Activated CD4-positive, CD25-positive, alpha-beta regulatory T cell treated with anti-CD3 and anti-CD28 coated beads, Interleukin-2, amount 50 U/mL, for 16 hours (primary cell): ENCODE results near the gene PTPRT.

ENCODE experiments used
- DNase-seq: peaks from one replicate; pipeline ENCODE4 v3.0.0-alpha.2; 2020; ENCODE audit warnings: low read depth, low spot score

PTPRT gene

DNA sequence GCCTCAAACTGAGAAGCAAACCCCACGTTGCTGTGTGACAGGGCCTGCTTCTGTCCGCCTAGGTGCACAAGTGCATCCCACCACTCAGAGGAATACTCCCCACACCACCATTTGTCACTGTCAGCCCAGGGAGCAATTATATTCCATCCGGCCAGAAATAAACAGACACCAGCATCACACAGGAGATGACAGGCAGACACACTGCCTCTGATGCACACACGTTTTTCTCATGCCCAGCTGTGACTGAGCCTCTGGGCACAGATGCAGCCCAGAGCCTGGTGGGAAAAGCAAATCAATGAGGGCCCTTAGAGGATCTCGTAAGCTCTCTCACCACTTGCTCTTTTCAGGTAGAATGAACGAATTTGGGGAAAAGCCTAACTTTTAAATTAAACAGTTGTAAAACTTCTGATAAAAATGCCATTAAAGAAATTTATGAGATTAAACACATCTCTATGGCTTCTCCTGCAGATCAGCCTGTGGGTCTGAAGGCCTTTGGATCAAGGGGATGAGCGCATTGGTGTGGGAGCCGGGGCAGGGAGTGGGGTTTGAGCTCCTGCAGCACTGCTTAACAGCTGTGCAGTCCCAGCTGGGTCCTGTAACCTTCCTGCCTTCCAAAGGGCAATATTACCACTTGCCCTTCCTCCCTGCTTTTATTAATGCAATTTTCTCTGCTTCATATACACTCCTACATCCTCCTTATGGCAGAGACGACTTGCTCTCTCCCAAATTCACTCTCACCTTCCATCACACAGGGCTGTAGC lies 624.3 kb downstream of the PTPRT start:
- DNase-seq, result no peak

DNA sequence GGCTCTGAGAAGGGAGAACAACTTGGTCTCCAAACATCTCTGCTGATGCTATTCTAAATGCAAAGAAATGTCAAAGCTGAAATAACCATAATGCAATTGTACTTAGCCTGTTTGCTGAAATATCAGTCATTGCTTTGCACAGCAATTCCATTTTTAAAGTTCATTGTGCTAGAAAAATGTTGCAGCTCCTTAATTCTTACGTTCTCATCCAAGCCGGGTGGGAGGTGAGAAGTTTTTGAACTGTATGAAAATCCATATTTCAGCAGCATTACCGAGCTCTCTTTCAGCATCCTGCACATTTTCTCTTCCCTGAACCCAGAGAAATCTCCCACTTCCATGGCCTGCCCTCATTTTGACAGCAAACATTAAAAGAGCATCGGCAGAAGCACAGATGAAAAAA lies 630.0 kb downstream of the PTPRT start:
- DNase-seq, result no peak

DNA sequence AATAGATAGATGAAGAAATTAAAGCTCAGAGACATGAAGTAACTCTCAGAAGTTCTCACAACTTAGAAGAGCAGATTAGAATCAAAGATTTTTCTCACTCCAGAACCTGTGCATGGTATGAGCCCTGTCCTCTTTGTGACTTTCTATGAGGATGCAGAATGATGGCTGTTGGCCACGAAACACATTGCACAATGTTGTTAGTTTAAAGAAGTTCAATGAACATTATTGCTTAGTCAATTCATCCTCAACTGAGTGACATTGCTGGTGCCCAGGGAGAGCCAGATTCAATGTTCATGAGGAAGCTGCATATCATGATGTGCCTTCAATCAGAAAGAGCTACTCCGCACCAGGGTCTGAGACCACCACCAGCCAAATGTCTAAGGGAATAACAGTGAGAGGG lies 633.1 kb downstream of the PTPRT start:
- no peak for DNase-seq

DNA sequence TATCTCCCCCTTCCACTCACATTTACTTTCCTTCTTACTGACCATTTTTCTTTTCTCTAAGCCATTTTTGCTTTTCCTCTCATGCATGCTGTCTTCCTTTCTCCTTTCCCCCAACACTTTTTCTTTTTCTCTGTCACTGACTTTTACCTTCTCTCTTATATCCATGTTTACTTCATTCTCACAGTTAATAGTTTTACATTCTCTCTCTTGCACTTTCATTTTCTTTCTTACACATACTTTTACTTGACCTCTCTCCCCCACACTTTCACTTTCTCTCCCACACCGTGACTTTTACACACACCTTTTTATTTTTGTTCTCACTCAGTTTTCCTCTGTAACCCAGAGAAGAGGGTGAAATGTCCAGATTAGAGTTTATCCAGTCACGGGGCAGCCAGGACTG lies 636.3 kb downstream of the PTPRT start:
- DNase-seq, result no peak

DNA sequence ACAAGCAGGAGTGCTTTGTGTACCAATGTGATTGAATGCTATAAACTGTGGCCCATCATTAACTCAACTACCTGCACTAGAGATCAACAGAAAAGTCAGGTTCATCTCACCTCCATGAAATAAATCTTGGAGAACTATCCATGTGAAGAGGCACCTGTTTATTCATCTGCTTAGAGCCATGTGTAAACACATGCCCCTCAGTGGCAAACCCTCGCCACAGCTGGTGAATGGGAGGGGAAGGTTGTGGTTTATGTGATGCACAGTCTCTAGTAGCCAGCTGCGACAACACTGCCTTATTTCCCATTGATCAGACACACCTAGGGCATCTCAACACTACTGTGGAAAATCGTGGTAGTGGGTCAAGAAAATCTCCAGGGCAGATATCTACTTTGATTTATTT lies 640.2 kb downstream of the PTPRT start:
- DNase-seq, result no peak

DNA sequence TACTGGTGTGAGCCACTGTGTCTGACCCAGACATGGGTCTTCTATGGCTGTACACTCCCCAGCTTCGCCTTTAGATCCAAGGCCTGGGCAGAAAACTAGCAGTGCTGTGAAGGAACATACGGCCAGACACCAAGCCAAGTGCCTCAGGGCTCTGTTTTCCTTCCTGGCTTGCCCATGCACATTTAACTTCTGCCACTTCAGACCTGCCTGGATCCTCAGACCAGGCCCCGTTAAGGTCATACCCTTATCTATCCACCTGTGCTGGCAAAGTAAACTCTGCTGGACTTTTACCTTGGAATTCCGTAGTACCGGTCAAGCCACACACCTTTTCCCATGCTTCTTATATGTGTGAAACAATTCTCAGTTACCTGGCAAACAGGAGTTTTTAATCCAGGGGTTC lies 644.8 kb downstream of the PTPRT start:
- DNase-seq, result no peak

DNA sequence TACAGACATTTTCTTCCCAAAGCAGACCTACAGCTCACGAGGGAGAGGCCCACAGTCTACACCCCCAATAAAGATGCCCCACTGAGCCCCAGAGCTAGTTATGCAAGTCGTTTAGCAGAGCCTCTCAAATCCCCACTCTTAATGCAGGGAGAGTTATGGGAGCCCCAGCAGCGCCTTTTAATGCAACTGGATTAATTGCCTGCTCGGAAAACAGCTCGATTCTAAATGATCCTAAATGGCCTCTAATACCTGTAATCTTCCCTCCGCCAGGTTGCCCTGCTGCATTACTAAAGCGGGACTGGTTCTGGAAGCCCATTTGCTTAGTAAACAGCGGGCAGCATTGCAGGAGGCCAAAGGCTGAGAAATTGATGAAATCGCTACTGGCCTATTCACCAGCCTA lies 656.9 kb downstream of the PTPRT start:
- no peak for DNase-seq

DNA sequence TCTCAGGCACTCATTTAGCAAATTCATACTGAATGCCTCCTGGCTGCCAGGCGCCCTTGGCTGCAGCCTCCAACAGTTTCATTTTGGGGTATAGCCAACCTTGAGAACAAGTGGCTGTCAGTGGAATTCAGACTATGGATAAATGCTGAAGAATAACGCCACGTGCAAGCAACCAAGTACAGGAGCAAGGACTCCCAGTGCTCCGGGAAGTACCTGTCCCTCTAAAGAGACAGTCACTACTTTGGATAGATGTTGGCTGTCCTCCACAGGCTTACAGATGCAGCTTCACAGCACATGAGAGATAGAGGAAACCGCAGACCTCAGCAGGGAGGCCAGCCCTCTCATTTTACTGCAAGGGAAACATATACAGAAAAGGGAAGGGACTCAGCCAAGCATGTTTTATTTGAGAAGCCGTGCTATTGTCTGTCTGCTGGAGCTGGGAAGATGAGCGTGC lies 658.2 kb downstream of the PTPRT start:
- no peak for DNase-seq

DNA sequence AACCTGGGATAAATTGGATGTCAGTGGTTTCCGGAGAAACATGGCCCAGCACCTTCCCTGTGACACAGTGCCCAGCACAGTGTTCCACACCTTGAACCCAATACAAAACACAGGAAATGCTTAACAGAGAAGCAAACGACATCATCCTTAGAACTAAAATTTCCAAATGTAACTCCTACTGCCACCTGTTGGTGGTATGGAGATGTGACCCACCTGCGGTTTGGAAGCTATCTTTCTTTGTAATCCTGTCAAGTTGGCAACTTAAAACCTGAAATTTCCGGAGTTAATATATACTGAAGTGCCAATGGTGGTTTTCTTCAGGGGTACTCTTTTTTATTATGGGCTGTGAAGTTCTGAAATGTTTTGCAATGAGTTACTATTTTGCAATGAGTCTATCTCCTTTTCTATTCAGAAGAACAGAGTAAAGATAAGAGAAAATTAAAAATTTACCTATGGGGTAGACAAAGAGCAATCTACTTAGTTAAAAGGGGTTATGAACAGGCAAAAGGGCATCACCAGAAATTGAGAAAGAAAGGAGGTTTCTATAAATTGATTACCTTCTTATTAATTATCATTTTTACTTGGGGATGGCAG lies 658.8 kb downstream of the PTPRT start:
- no peak for DNase-seq

DNA sequence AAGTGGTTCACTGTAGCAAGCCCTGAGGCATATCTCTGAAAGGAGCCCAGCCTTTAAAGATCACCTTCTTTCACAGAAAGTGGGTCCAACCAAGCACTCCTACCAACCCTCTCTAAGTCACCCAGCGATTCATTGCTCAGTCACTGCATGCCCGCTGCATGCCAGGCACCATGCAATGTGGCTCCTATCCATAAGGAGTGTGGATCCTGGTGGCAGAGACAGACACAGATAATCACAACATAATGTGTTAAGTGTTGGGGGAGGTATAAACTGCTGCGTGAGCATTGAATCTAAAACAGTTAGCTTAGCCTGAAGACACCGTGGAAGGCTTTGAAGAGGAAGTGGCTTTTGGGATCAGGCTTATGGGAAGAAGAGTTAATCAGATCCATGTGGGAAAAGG lies 659.5 kb downstream of the PTPRT start:
- no peak for DNase-seq

DNA sequence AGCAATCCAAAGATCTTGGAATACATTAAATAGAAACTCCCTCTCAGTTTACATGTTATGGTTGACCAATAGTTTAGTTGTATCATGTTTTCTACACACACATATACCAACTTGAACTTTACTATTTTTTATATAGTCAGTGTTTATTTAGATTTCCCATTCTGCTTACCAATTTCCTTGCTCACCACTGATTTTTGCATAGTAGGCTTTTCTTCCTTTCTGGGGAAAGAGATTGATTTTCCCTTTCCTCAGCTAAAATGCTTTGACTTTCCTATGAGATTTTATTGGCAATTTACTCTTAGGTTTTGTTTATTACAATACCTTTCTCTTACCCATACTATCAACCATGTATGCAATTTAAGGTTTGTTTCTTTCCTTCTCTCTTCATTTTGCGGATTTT lies 665.6 kb downstream of the PTPRT start:
- no peak for DNase-seq

DNA sequence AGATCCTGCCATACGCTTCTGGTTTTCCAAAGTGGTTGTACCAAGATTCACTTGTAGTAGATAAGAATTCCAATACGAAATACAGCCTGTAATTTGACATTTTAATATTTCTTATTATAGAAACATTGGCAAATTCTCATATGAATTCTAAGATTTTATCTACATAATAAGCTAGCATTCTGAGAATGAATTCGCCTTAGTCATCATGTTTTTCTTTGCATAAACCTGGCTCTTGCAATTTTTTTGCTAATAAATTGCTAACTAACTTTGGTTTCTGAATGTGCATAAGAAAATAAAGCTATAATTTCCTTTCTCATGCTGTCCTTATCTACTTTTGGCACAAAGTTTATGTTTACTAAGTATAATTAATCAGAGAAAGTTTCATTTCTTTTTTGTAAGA lies 673.0 kb downstream of the PTPRT start:
- DNase-seq, result no peak

DNA sequence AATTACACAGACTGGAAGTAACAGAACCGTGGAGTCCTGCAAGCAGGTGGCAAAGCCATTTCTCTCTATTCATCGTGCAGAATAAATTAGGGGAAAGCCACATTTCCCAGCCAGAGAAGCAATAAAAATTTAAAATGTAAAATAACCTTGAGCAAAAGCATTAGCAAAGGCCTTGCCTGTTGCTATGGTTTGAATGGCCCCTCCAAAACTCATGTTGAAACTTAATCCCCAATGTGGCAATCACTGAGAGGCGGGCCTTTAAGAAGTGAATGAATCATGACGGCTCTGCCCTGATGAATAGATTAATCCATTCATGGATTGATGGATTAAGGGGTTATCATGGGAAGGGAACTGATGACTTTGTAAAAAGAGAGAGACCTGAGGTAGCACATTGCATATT lies 679.0 kb downstream of the PTPRT start:
- DNase-seq, result no peak

DNA sequence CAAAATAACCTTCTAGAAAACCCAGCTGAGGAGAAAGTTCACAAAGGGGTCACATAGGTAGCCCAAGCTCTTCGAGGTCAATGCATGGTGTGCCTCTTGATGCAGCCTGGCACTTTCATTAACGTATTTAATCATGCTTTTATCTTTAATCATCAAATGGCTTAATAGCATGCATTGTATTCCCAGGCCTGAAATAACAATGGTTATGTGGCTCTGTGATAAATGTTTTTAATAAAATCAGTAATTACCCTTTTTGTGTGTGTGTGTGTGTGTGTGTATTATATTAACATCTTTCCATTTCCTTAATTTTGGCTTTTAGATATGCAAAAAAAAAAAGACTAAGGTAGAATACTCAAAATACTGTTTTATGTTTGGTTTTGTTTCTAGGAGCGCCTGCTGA lies 681.8 kb downstream of the PTPRT start:
- DNase-seq, result no peak

DNA sequence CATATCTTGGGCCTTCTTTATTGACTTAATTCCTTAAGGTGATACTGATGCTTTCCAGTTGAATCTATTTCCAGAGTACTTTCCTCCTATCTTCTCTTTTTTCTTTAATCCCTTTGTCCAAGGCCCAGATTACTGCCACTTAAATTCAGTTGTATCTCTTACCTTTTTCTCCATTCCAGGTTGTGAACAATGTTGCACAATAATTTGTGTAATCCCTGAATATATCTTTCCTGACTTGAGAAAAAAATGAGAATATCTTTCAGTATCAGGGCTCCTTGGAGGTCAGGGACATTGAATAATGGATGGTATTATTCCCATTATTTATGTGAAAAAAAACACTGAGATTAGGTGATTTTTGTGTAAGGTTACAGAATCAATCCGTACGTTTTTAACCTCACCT lies 683.3 kb downstream of the PTPRT start:
- no peak for DNase-seq

DNA sequence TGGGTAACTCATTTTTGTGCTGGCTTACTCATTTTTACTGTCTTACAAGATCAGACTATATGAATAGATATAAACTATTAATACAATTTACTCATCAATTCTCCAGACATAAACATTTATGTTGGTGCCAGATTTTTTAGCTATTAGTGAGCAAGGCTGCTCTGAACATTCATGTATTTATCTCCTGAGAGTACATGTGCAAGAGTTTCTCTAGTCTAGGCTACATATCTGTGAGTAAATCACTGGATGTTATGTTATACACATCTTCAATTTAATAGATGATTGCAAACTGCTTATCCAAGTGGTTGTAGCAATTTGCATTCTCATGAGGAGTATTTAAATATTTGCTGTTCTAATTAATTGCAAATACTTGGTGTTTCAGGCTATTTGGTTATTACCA lies 687.1 kb downstream of the PTPRT start:
- DNase-seq, result no peak

DNA sequence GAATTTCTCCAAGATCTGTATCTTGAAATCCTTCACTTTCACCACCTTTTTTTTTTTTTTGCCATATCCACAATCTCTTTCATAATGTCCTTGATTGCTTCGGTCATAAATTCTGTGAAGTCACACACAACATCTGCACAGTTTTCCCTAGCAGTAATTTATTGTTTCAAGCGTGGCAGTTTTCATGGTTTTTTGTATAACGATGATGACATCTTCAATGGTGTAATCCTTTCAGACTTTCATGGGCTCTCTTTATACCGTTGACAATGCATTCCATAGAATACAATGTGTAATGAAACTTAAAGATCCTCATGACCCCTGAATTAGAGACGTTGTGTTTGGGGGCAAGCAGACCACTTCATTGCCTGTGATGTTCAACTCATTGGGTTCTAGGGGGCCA lies 693.1 kb downstream of the PTPRT start:
- DNase-seq, result no peak

DNA sequence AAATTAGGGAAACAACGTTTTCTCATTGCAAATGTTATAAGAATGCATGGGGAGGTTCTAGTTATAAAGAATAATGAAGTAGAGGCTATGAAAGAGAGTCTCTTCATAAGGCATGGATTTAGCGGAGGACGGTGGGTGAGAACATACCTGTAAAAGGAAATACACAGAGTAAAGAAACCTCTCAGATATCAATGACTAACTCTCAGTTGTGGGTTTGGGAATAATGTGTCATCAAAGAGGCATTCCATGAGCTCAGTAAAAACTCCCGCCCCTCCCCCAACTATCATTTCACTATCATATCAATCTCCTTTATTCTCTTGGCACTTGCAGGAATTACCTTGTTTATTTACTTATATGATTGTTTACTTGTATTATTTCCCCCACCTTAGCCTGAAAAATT lies 695.4 kb downstream of the PTPRT start:
- DNase-seq, result no peak

DNA sequence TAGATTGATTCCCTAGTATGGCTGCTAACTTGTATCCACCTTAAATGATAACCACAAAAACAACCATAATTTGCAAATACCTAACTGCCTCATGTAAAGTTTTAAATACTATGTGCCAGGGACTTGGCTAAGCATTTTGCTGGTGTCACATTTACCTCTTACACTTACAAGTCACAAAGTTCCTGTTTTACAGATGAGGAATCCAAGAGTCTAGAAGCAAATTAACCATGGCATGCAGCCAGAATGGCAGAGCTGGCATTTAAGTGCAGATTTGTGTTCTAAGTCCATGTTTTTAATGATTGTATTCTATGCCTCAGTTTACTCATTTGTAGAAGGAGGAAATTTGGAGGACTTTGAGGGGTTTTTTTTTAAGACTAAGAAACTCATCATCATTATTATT lies 696.7 kb downstream of the PTPRT start:
- no peak for DNase-seq

DNA sequence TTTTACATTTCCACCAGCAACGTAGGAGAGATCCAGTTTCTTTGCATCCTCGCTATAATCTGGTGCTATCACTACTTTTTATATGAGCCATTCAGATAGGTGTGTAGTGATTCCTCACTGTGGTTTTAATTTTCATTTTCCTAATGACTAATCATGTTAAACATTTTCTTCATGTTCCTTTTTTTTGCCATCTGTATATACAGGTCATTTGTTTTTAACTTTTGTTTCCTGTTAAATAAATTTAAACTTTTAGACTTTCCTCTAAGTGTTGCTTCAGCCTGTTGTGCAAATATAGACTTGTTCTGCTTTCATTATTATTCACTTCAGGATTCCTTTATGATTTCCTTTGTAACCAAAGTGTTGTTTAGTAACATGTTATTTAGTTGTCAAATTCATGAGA lies 697.4 kb downstream of the PTPRT start:
- no peak for DNase-seq

DNA sequence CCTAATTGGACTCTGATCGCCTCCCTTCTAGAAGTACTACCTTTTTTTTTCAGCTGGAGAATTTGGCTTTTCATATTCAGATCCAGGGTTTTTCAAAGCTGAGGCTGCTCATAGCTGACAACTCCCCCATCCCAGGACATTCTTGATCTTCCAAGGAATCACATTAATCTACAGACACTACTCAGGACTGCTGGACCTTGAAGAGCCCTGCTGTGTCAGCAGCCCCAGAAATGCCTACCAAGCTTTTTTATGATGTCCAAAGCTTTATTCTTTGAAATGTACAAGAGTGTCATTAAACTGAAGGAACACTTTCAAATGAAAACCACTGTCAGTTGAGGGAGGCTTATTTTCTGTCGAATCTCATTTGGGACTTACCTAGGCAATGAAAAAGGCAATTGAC lies 704.1 kb downstream of the PTPRT start:
- no peak for DNase-seq

DNA sequence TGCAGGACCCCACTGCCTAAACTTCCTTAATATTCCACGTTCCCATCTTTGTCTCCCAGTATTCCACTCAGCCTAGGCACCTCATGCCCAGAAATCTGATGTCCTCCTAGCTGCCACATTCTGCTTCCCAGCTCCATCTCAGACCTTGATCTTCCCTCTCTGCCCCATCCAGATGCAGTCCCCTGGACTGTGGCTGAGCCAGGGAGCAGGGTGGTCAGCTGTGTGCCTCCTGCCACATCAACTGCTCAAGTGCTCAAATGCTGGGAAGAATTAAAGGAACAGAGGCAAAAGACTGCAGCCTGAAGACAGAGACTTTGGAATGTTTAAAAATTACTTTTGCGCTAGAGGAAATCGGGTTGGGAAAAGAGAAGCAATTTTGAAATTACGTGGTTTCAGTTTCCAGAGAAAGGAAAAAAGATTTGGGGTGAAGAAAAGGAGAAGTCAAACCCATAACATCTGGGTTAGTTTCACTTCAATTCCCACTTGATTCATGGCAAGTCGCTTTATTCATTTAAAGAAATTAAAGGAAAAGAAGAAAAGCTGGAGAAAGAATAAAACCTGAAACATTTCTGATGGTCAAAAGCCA lies 704.8 kb downstream of the PTPRT start:
- no peak for DNase-seq

DNA sequence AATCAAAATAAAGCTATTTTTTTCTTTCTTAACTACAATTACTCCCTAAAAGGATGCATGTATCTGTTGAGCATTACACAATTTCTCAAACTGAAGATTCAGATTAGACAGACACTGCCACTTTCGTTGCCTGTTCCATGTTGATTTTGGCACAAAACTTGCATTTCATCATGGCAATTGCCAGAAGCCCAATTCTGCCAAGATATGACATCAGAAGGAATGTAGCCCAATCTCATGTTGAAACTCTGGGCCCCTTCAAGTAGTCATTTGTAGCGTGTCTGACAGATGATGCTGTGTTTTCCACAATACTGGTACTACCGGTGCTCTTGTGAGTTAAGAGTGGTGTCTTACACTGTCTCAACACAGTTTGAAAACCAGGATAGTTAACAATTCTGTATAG lies 705.4 kb downstream of the PTPRT start:
- no peak for DNase-seq
